GM21423 (cell line): Measurements from ENCODE around the gene MIER1.

Experiments used
- ATAC-seq: cut with Tn5 transposase; IDR thresholded peaks from one replicate; pipeline ENCODE4 v1.9.1; 2021; ENCODE audit warnings: mild to moderate bottlenecking, moderate library complexity; ENCODE audit not compliant: unreplicated experiment

Gene MIER1

GRCh38 chr1:66996018-66996682 lies 71.4 kb downstream of the MIER1 start:
- ATAC-seq: peak; percentile 60

- no peak for ATAC-seq
Observed at GRCh38 chr1:66998972-66999371, 74.2 kb downstream of the MIER1 start.

GRCh38 chr1:66999640-67000400 lies 75.0 kb downstream of the MIER1 start:
- ATAC-seq: no peak

GRCh38 chr1:67001682-67002425 lies 77.1 kb downstream of the MIER1 start:
- ATAC-seq: no peak

GRCh38 chr1:67004176-67004575 lies 79.4 kb downstream of the MIER1 start:
- no peak for ATAC-seq

GRCh38 chr1:67005068-67005467 lies 80.3 kb downstream of the MIER1 start:
- no peak for ATAC-seq

- no peak for ATAC-seq
Observed at GRCh38 chr1:67009792-67010191, 85.0 kb downstream of the MIER1 start.

- no peak for ATAC-seq
Observed at GRCh38 chr1:67013573-67013972, 88.8 kb downstream of the MIER1 start.

- ATAC-seq: no peak
Observed at GRCh38 chr1:67018574-67018973, 93.8 kb downstream of the MIER1 start.

- no peak for ATAC-seq
Observed at GRCh38 chr1:67019121-67019520, 94.3 kb downstream of the MIER1 start.

- ATAC-seq: no peak
Observed at GRCh38 chr1:67019600-67020136, 94.9 kb downstream of the MIER1 start.

- no peak for ATAC-seq
Observed at GRCh38 chr1:67020304-67020703, 95.5 kb downstream of the MIER1 start.

GRCh38 chr1:67020765-67021164 lies 96.0 kb downstream of the MIER1 start:
- no peak for ATAC-seq

- no peak for ATAC-seq
Observed at GRCh38 chr1:67029472-67029871, 104.7 kb downstream of the MIER1 start.

GRCh38 chr1:67031121-67031858 lies 106.5 kb downstream of the MIER1 start:
- ATAC-seq: no peak

- ATAC-seq: no peak
Observed at GRCh38 chr1:67031859-67032247, 107.1 kb downstream of the MIER1 start.
